ENCODE measurements around the gene SPANXD.
"Not testable (repeated sequence)": the region's sequence is repeated elsewhere in the genome, so short reads cannot be mapped to it uniquely, and the experiment has no call there.

SPANXD gene, protein sequence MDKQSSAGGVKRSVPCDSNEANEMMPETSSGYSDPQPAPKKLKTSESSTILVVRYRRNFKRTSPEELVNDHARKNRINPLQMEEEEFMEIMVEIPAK
- total RNA-seq: 0 reads per million in 3 experiments

DNA sequence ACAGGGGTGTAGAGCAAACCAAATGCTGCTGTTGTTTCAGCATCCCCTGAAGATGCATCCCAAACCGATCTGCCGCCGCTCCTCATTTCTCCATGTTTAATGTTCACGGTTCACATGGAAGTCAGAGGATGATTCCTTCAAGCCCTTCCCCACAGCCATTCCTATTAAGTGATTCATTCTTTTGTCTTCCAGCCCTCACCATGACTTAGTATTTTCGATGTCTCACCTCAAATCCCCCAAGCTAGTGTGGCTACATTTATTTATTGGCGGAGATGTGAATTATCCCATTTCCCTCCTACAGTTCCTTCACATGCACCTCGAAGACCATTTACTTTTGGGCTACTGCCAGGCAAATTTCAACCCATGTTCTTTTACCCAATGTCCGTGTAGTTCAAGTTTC lies at the start of gene SPANXD:
Gene SPANXD, minus strand, starts transcription at position 101 of the 400 bp plus-strand sequence. CDS start 334 bp downstream, outside the sequence.
- DNase-seq: not testable (repeated sequence)

- no peak for DNase-seq
These were observed 44.1 kb upstream of the SPANXD start for GRCh38 chrX:141742666-141743065.

- DNase-seq: no peak
These were observed 38.1 kb upstream of the SPANXD start for GRCh38 chrX:141736656-141737055.

DNA sequence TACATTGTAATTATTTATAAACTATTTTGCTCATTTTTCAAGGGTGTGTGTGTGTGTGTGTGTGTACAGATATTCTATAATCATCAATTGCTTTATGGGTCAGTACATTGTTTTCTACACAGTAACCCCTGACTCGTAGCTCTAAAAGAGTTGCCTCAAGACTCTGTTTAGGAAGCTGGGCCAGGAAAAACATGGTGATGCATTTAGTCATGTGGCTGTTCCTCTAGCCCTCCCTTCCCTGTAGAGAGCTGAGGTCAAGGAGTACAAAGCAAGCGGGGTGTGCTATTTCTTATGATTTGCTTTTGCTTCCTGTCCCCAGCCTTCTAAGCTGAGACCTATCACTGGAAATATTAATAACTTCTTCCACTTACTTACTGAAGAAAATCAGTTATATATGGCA lies 34.8 kb upstream of the SPANXD start:
- DNase-seq: no peak

DNA sequence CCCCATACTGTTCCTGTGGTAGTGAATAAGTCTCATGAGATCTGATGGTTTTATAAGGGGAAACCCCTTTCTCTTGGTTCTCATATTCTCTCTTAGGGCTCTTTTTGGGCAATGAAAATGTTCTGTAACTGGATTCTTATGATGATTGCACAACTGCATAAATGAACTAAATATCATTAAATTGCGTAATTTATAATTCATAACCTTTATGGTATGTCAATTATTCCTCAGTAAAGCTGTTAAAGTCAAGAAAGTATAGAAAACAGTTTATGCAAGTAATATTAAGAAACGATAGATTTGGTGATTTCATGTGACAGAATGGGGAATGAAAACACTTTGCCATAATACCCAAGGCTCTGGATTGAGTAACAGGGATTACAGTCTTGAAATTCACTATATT lies 33.5 kb upstream of the SPANXD start:
- DNase-seq: no peak

- no peak for DNase-seq
These were observed 25.6 kb upstream of the SPANXD start for GRCh38 chrX:141724186-141724585.

DNA sequence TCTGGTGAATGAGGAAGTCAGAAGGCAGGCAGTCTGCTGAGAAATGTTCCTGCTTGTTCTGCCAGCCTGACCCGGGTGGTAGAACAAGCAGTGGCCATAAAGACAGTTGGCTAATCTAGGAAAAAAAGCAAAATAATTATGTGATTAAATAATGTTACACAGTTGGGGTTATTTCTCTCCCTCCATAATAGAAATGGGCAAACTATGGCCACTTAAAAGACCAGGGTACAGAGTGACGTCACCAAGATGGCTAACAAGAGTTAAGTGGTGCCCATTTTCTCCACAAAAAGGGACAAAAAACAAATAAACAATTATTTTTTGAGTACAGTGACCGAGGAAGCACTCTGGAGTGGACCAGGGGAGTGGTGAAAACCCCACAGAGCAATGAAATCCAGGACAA lies 16.1 kb upstream of the SPANXD start:
- no peak for DNase-seq

- DNase-seq: no peak
These were observed 2.5 kb upstream of the SPANXD start for GRCh38 chrX:141701072-141701471.

DNA sequence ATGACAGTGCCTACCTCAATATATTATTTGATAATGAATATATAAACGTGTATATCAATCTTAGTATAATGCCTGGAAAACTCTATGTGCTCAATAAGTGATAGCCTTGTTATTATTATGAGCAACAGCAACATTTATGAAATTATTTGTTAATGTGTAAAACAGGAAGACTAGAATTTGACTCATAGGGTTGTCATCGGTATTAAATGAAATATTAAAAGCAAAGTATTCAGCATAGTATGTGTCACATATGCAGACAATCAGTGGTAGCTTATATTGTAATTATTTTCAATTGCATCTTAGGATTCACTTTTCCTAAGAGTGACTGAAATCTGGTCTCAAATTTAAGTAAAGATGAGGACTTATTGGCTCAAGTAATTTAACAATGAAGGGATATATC lies 24.6 kb downstream of the SPANXD start:
- DNase-seq: no peak

GRCh38 chrX:141669689-141670088 lies 28.9 kb downstream of the SPANXD start:
- no peak for DNase-seq

DNA sequence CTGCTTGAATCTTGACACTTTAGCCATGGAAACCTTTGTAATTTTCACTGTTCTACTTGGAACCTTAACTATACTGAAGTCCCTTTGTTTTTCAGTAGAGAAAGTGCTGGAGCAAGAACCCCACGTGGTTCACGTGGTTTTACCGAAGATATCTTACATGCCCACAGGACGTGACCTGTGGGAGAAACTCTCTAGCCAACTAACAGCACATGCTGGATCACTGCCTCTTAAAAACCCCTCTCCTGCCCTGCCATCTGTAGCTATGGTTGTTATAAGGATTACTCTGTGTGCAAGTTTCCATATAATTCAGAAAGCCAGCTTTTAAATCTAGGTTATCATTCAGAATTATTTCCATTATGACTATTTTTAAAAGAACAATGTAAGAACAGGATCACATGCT lies 30.2 kb downstream of the SPANXD start:
- no peak for DNase-seq

DNA sequence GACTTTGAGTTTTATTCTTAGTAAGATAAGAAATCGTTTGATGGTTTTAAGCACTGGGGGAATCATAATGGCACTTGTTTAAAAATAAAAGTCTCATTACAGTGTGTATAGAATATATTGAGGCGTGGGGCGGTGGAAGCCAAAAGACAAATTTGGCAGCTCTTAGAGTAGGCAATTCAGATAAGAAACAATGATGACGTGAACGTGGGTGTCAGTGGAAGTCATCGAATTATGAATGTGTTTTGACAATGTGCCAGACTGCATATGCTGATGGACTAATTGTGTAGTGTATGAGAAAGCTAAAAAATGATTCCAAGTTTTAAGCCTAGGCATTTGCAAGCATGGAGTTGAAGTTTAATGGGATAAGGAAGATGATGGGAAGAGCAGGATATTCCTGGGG lies 35.8 kb downstream of the SPANXD start:
- DNase-seq: no peak

GRCh38 chrX:141652286-141652685 lies 46.3 kb downstream of the SPANXD start:
- no peak for DNase-seq

Data from central memory CD4-positive, alpha-beta T cell (primary cell).